HG03025 (cell line): ENCODE results near the gene PTPRN2.
"Not testable (repeated sequence)": the region's sequence is repeated elsewhere in the genome, so short reads cannot be mapped to it uniquely, and the experiment has no call there.

Experiments
- ATAC-seq: cut with Tn5 transposase; IDR thresholded peaks from one replicate; pipeline ENCODE4 v1.9.1; 2021; ENCODE audit warnings: mild to moderate bottlenecking, moderate library complexity; ENCODE audit not compliant: unreplicated experiment, low FRiP score

PTPRN2 gene

GRCh38 chr7:158277219-158278141 is 310.1 kb downstream of the PTPRN2 start:
- no peak for ATAC-seq

- ATAC-seq, result no peak
These were observed 311.0 kb downstream of the PTPRN2 start for GRCh38 chr7:158276414-158277218.

- no peak for ATAC-seq
These were observed 311.8 kb downstream of the PTPRN2 start for GRCh38 chr7:158275711-158276413.

GRCh38 chr7:158274996-158275395 is 312.6 kb downstream of the PTPRN2 start:
- ATAC-seq, result no peak

- no peak for ATAC-seq
These were observed 313.2 kb downstream of the PTPRN2 start for GRCh38 chr7:158274404-158274811.

GRCh38 chr7:158273756-158274342 is 313.8 kb downstream of the PTPRN2 start:
- ATAC-seq, result not testable (repeated sequence)

- ATAC-seq, result no peak
These were observed 314.4 kb downstream of the PTPRN2 start for GRCh38 chr7:158273138-158273651.

GRCh38 chr7:158272509-158273137 is 315.0 kb downstream of the PTPRN2 start:
- no peak for ATAC-seq

GRCh38 chr7:158272091-158272490 is 315.5 kb downstream of the PTPRN2 start:
- ATAC-seq, result no peak

GRCh38 chr7:158271646-158272045 is 316.0 kb downstream of the PTPRN2 start:
- ATAC-seq, result no peak

GRCh38 chr7:158270856-158271413 is 316.7 kb downstream of the PTPRN2 start:
- no peak for ATAC-seq

GRCh38 chr7:158270106-158270775 is 317.4 kb downstream of the PTPRN2 start:
- no peak for ATAC-seq

GRCh38 chr7:158268816-158269535 is 318.6 kb downstream of the PTPRN2 start:
- ATAC-seq, result no peak

GRCh38 chr7:158267742-158268435 is 319.7 kb downstream of the PTPRN2 start:
- ATAC-seq, result no peak

- no peak for ATAC-seq
These were observed 320.5 kb downstream of the PTPRN2 start for GRCh38 chr7:158266817-158267741.

GRCh38 chr7:158266426-158266816 is 321.2 kb downstream of the PTPRN2 start:
- ATAC-seq, result no peak

GRCh38 chr7:158265743-158266080 is 321.9 kb downstream of the PTPRN2 start:
- no peak for ATAC-seq
